H1 (cell line): ENCODE measurements around the gene DGKA. TPM values are rescaled to one million over a fixed set of nuclear protein-coding genes. Genes with fewer than 3 reads are reported as not detected.

ENCODE experiments used
- BRCA1 ChIP-seq: IDR thresholded peaks from 2 replicates; pipeline ENCODE4 v1.6.1; 2012; ENCODE audit warnings: low read depth, low read length, improper control_type of control experiment
- CBX5 ChIP-seq: fragments of 300-800, 300-1000 bp; sonication (generic); IDR thresholded peaks from 2 replicates; pipeline ENCODE4 v1.7.1; 2016; ENCODE audit warnings: antibody characterized with exemption, low read length, low read depth
- CEBPB ChIP-seq: IDR thresholded peaks from 2 replicates; pipeline ENCODE4 v1.6.1; 2012; ENCODE audit warnings: low read depth, low read length
- CHD7 ChIP-seq: fragments of 300-600 bp; sonication (generic); IDR thresholded peaks from 2 replicates; pipeline ENCODE4 v1.7.1; 2012; ENCODE audit warnings: low read length, moderate library complexity, mild to moderate bottlenecking, inconsistent platforms; ENCODE audit not compliant: insufficient replicate concordance
- EGR1 ChIP-seq: IDR thresholded peaks from 2 replicates; pipeline ENCODE4 v1.6.1; 2011; ENCODE audit warnings: low read depth, low read length, borderline replicate concordance
- POLR2A ChIP-seq, 2 experiments: IDR thresholded peaks; 1 replicate in 1 of 2; 2 replicates in 1 of 2; pipeline ENCODE4 v1.6.1; 2011; ENCODE audit warnings: low read depth in 2 of 2, low read length in 2 of 2, mild to moderate bottlenecking in 2 of 2; ENCODE audit errors: control extremely low read depth in 1 of 2
- RNF2 ChIP-seq: fragments of 200-900, 300-1000 bp; sonication (generic); IDR thresholded peaks from 2 replicates; pipeline ENCODE4 v1.7.1; 2016; ENCODE audit warnings: borderline replicate concordance, low read depth, mild to moderate bottlenecking, antibody characterized with exemption, low read length; ENCODE audit not compliant: poor library complexity, severe bottlenecking; ENCODE audit errors: missing control alignments
- YY1 ChIP-seq: IDR thresholded peaks from 2 replicates; pipeline ENCODE4 v1.6.1; 2011; ENCODE audit warnings: low read depth, mild to moderate bottlenecking, low read length
- polyA plus RNA-seq, 7 experiments: library from polyadenylated mRNA; depleted of rRNA in 3 of 7; stranded (reverse) in 5 of 7; unstranded in 2 of 7; fragments of >200 nt in 5 of 7; fragments of 200-250 nt in 2 of 7; gene quantifications; 1 replicate in 5 of 7; 2 replicates in 1 of 7; 4 replicates in 1 of 7; pipeline versions ENCODE4 v1.2.1 to v1.2.3, GENCODE V29; 2011 to 2013; ENCODE audit warnings: missing spikeins in 2 of 7, mixed read lengths in 2 of 7
- total RNA-seq: library from RNA; stranded (reverse); fragmentation: NEBNext Ultra II Directional; extraction: Animal tissue kit (Norgen Biotek cat#: 25700); gene quantifications from 2 replicates; pipeline ENCODE4 v1.2.1, GENCODE V29; 2021

Gene DGKA
- total and polyA plus RNA-seq, 2 of the 8 experiments (the other 6 are each of a cell fraction or from before 2014, with no cell fraction given) = 15.9 to 18.0 TPM

DNA sequence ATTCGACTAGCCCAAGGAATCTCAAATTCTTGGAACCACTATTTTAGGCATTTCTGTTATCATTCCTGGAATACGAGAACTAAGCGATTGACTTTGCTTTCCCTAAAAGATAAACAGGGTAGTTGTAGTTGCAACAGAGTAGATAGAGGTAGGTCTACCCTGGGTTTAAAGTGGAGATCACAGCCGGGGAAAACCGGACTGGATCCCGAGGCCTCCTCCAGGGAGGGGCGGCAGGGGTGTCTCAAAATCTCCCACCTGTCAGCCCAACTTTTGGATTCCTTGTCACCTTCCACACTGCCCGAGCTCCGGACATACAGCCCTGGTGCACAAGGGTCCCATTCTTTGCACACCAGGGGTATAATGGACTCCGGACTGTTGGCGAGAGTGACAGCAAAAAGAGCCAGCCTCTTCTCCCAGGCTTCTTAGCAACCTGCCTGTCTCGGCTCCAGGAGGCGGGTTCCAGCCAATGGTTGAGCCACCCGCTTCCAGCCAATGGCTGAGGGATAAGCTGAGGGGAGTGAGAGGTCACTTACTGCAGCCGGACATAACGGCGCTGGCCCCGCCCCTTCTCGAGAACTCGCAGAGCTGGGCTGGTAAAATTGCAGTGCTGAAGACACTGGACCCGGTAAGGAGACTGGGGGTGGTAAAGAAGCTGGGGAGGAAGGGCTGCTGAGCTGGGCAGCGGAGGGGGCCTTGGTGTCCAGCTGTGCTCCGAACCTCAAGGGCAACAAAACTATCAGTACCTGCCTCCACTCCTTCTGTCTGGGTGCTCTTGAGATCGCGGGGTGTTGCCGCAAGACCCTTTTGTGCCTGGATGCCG is 66.0 kb downstream of the DGKA start, which contains the start of gene SUOX (continued):
- TF ChIP-seq CBX5 (no peak), POLR2A (IDR thresholded peaks at IDR 0.05; ENCODE audit: control extremely low read depth in 1 of 2, low read depth in 2 of 2, low read length in 2 of 2) (peak in 1 of 2 experiments; percentile 80; a peak in 2 of 3 replicates), BRCA1 (no peak), CEBPB (no peak), RNF2 (no peak), YY1 (peak; percentile 56; the same call in 1 of the 2 replicates), EGR1 (no peak), CHD7 (no peak)
